ENCODE results near the gene TBX10.
A peak's percentile ranks its signal among the peaks of the same experiment; 100 is the strongest.
"Not testable (repeated sequence)": the region's sequence is repeated elsewhere in the genome, so short reads cannot be mapped to it uniquely, and the experiment has no call there.

Gene TBX10

GRCh38 chr11:67601098-67601497 lies 38.5 kb downstream of the TBX10 start:
- peaks cover 28% of the 10 kb centered on the region for H3K9me3 ChIP-seq
- H3K4me3 ChIP-seq = no peak overlapping the region
- H3K9ac ChIP-seq = no peak overlapping the region
- no peaks in the 10 kb centered on the region for H3K36me3 ChIP-seq
- H3K4me2 ChIP-seq = peak overlapping the region; percentile 53; the same call in 1 of the 2 replicates
- H3K27ac ChIP-seq = no peak overlapping the region
- H3K4me1 ChIP-seq = peaks cover 26% of the 10 kb centered on the region
- peaks cover 7% of the 10 kb centered on the region; the same call in 1 of the 2 replicates for H3K27me3 ChIP-seq
- TF ChIP-seq Cebpa-rat (IDR thresholded peaks at IDR 0.05) = no peak
- H4K20me1 ChIP-seq = no peaks in the 10 kb centered on the region

DNA sequence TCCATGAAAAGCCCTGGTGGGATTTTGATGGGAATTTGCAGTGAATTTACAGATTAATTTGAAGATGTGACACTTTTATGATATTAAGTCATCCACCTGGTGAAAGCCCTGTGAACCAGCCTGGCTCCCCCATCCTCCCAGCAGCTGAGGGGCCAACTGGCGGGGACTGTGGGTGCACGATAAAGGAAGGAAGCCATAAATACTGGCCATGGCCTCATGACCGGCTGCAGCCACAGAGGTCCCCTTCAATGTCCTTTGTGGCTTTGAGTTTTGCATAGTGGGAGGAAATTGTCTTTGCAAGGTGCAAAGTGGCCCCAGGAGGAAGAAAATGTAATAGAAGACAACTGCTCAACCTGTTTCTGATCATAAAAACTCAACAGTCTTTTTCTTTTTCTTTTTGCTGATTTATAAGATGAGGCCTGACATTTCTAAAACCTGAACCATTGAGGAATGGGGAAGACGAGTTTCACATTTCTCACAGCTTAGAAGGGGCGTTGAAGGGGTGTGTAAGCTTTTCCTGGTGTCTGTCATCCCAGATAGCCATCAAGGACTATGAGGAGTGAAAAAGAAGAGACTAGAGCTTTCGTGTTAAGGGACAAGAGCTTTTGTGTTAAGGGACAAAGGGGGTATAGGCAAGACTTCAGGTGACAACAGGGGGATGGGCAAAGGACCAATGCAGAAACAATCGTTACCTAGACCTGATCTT lies 39.1 kb downstream of the TBX10 start:
- Histone ChIP-seq H3K27ac (no peak overlapping the region), H3K9me3 (peaks cover 30% of the 10 kb centered on the region), H3K27me3 (peaks cover 7% of the 10 kb centered on the region; the same call in 1 of the 2 replicates), H3K4me3 (no peak overlapping the region), H3K9ac (no peak overlapping the region), H3K36me3 (no peaks in the 10 kb centered on the region), H3K4me2 (peak overlapping the region; percentile 53), H3K4me1 (peaks cover 20% of the 10 kb centered on the region), H4K20me1 (no peaks in the 10 kb centered on the region)
- TF ChIP-seq Cebpa-rat (IDR thresholded peaks at IDR 0.05) = no peak

DNA sequence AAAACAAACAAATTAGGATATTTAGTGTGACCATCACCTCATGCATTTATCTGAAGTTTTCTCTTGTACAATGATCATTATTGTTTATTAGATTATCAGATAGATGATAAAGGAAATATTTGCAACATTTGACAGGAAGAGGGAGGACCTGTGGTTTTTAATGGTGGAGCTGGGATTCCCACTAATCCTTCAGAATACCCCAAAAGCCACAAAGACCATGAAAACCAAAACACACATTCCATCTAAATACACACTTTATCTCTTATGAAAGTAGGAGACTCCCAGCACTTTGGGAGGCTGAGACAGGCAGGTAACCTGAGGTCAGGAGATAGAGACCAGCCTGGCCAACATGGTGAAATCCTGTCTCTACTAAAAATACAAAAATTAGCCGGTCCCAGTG lies 40.4 kb downstream of the TBX10 start:
- H3K27ac ChIP-seq = no peak overlapping the region
- H3K9ac ChIP-seq = no peak overlapping the region
- TF ChIP-seq Cebpa-rat (IDR thresholded peaks at IDR 0.05) = no peak

DNA sequence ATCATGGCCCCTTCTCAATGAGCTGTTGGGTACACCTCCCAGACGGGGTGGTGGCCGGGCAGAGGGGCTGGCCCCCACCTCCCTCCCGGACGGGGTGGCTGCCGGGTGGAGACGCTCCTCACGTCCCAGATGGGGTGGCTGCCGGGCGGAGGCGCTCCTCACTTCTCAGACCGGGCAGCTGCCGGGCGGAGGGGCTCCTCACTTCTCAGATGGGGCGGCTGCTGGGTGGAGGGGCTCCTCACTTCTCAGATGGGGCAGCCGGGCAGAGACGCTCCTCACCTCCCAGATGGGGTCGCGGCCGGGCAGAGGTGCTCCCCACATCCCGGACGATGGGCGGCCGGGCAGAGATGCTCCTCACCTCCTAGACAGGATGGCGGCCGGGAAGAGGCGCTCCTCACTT lies 41.6 kb downstream of the TBX10 start:
- not testable (repeated sequence) for H3K4me3 ChIP-seq, H3K9ac ChIP-seq, H3K27ac ChIP-seq, H3K27me3 ChIP-seq, H4K20me1 ChIP-seq, H3K4me2 ChIP-seq, H3K36me3 ChIP-seq
- peaks cover 15% of the 10 kb centered on the region for H3K4me1 ChIP-seq
- H3K9me3 ChIP-seq = peaks cover 30% of the 10 kb centered on the region

More for the DNA sequence above, 40.4 kb downstream of the TBX10 start:
- Histone ChIP-seq H3K9me3 (peaks cover 30% of the 10 kb centered on the region), H3K27me3 (no peaks in the 10 kb centered on the region), H3K4me2 (no peak overlapping the region), H3K36me3 (no peaks in the 10 kb centered on the region), H4K20me1 (no peaks in the 10 kb centered on the region), H3K4me1 (peaks cover 15% of the 10 kb centered on the region), H3K4me3 (no peak overlapping the region)

- H3K36me3 ChIP-seq, H3K4me3 ChIP-seq, H3K27me3 ChIP-seq, H3K27ac ChIP-seq, H3K4me2 ChIP-seq, H3K9ac ChIP-seq, H4K20me1 ChIP-seq: not testable (repeated sequence)
- H3K4me1 ChIP-seq = peaks cover 15% of the 10 kb centered on the region
- peaks cover 30% of the 10 kb centered on the region for H3K9me3 ChIP-seq
Measured at GRCh38 chr11:67597458-67597857, 42.1 kb downstream of the TBX10 start.

- no peak for TF ChIP-seq Cebpa-rat (IDR thresholded peaks at IDR 0.05)
Measured at GRCh38 chr11:67596753-67597300, 42.7 kb downstream of the TBX10 start.

DNA sequence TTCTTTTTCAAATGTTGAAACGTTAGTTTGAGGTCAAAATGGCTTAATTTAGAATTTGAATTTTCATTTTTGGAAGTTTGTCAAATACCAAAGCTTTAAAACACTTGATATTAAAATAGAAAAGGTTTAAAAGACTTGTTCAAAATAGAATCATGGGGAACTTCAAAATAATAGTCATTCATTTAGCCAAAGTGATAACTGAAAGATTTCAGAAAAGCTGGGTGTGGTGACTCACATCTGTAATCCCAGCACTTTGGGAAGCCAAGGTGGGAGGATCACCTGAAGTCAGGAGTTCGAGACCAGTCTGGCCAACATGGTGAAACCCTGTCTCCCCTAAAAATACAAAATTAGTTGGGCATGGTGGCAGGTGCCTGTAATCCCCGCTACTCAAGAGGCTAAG lies 45.1 kb downstream of the TBX10 start:
- H3K4me3 ChIP-seq = no peak overlapping the region
- H3K9me3 ChIP-seq = peaks cover 28% of the 10 kb centered on the region
- H3K36me3 ChIP-seq = peaks cover under 1% of the 10 kb centered on the region; the same call in 1 of the 2 replicates
- TF ChIP-seq Cebpa-rat (IDR thresholded peaks at IDR 0.05) = no peak
- H3K4me2 ChIP-seq = no peak overlapping the region
- H3K27me3 ChIP-seq = no peaks in the 10 kb centered on the region
- H3K27ac ChIP-seq = no peak overlapping the region
- H3K4me1 ChIP-seq = no peaks in the 10 kb centered on the region
- no peaks in the 10 kb centered on the region for H4K20me1 ChIP-seq
- no peak overlapping the region for H3K9ac ChIP-seq

More at GRCh38 chr11:67596753-67597300, 42.7 kb downstream of the TBX10 start:
- no peak overlapping the region for H3K4me3 ChIP-seq
- no peak overlapping the region for H3K27ac ChIP-seq
- no peaks in the 10 kb centered on the region for H3K27me3 ChIP-seq
- no peak overlapping the region for H3K4me2 ChIP-seq
- no peak overlapping the region for H3K9ac ChIP-seq
- H3K9me3 ChIP-seq = peaks cover 30% of the 10 kb centered on the region
- H3K4me1 ChIP-seq = peaks cover 15% of the 10 kb centered on the region
- no peaks in the 10 kb centered on the region for H3K36me3 ChIP-seq
- H4K20me1 ChIP-seq = no peaks in the 10 kb centered on the region

DNA sequence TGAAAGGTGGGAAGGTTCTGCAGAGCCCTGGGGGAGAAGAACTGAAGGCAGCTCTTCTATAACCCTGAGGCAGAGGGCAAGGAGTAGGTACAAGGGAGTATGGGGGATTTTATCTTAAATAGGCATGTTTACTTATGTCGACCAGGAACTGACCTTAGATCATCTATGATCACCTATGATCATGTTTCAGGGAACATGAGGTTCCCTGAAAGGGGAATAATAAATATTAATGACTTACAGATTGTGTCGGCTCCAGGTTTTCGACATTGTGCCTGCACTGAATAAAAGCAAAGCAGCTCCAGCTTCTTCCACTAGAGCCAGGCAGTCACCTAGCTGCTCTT lies 46.0 kb downstream of the TBX10 start:
- H3K4me1 ChIP-seq = peaks cover 6% of the 10 kb centered on the region
- no peak overlapping the region for H3K4me3 ChIP-seq
- no peaks in the 10 kb centered on the region for H4K20me1 ChIP-seq
- no peaks in the 10 kb centered on the region for H3K27me3 ChIP-seq
- peaks cover 20% of the 10 kb centered on the region for H3K9me3 ChIP-seq
- no peak overlapping the region for H3K9ac ChIP-seq
- no peak overlapping the region for H3K4me2 ChIP-seq
- peaks cover 10% of the 10 kb centered on the region for H3K36me3 ChIP-seq
- no peak for TF ChIP-seq Cebpa-rat (IDR thresholded peaks at IDR 0.05)
- no peak overlapping the region for H3K27ac ChIP-seq

GRCh38 chr11:67592880-67593564 lies 46.5 kb downstream of the TBX10 start:
- no peak overlapping the region for H3K27ac ChIP-seq
- H4K20me1 ChIP-seq = 0 out of 2 replicates have a peak, but pooled peaks cover 4% of the 10 kb centered on the region
- peaks cover 15% of the 10 kb centered on the region for H3K36me3 ChIP-seq
- no peak overlapping the region for H3K4me3 ChIP-seq
- no peaks in the 10 kb centered on the region for H3K27me3 ChIP-seq
- peaks cover 11% of the 10 kb centered on the region for H3K4me1 ChIP-seq
- no peak overlapping the region for H3K9ac ChIP-seq
- no peak overlapping the region for H3K4me2 ChIP-seq
- peaks cover 15% of the 10 kb centered on the region for H3K9me3 ChIP-seq
- TF ChIP-seq Cebpa-rat (IDR thresholded peaks at IDR 0.05) = no peak

- Histone ChIP-seq H3K36me3 (peaks cover 51% of the 10 kb centered on the region), H4K20me1 (peaks cover 41% of the 10 kb centered on the region), H3K4me2 (peak overlapping the region; percentile 30), H3K4me1 (peaks cover 49% of the 10 kb centered on the region)
- H3K27me3 ChIP-seq, H3K9me3 ChIP-seq, H3K9ac ChIP-seq, H3K4me3 ChIP-seq, H3K27ac ChIP-seq: not testable (repeated sequence)
Measured at GRCh38 chr11:67588899-67589415, 50.6 kb downstream of the TBX10 start.

Data from BLaER1 (cell line).